ENCODE data around the gene SEC61B. TPM values are rescaled to one million over a fixed set of nuclear protein-coding genes. Genes with fewer than 3 reads are reported as not detected.

SEC61B gene
- total RNA-seq, 1 experiment from 2014 or later: 125 TPM

GRCh38 chr9:99213197-99213596 is 8.9 kb upstream of the SEC61B start:
- Histone ChIP-seq H3K27me3 (ENCODE audit: insufficient read depth, low read length) (no peaks in the 10 kb centered on the region), H3K9me2 (ENCODE audit: insufficient read depth) (no peaks in the 10 kb centered on the region), H4K20me1 (ENCODE audit: insufficient read depth) (no peaks in the 10 kb centered on the region), H2AFZ (ENCODE audit: low read depth, low read length, poor library complexity, severe bottlenecking) (no peak overlapping the region), H3K79me2 (ENCODE audit: insufficient read depth, low read length) (peaks cover 16% of the 10 kb centered on the region), H3K4me3 (replicated peaks in 1 of 2; ENCODE audit: low read depth in 1 of 2, low read length in 2 of 2) (no peak overlapping the region), H3K9me3 (ENCODE audit: control insufficient read depth in 1 of 2, insufficient read depth in 1 of 2, low read depth in 1 of 2, low read length in 2 of 2) (no peaks in the 10 kb centered on the region), H3K4me2 (ENCODE audit: low read length) (no peak overlapping the region), H3K27ac (ENCODE audit: low read depth, low read length) (no peak overlapping the region), H3K9ac (ENCODE audit: low read length) (no peak overlapping the region), H3K4me1 (ENCODE audit: control insufficient read depth in 1 of 2, insufficient read depth in 2 of 2, low read length in 2 of 2) (no peaks in the 10 kb centered on the region), H3K36me3 (ENCODE audit: control insufficient read depth in 1 of 2, insufficient read depth in 2 of 2, low read length in 2 of 2) (peaks cover 3 to 15% of the 10 kb centered on the region in 2 experiments; a peak in 3 of 4 replicates)
- RAD21 ChIA-PET (ENCODE audit: low non-redundant PET in 1 of 2, low total read pairs in 2 of 2, uncharacterized antibody in 2 of 2, unreplicated experiment in 2 of 2): no interaction called here
- no TSS peak for BruUV-seq (replicated peaks)
- DNase-seq (ENCODE audit: low read depth, low spot score) (no peak), ATAC-seq (no peak)
- intact Hi-C loops (cut with micrococcal nuclease): no loop called here
- TF ChIP-seq JUND (IDR thresholded peaks at IDR 0.05) (no peak), ELF1 (IDR thresholded peaks at IDR 0.05; ENCODE audit: borderline replicate concordance, low read depth) (no peak)
- CTCF ChIA-PET: no interaction called here
- POLR2A ChIA-PET: no interaction called here

DNA sequence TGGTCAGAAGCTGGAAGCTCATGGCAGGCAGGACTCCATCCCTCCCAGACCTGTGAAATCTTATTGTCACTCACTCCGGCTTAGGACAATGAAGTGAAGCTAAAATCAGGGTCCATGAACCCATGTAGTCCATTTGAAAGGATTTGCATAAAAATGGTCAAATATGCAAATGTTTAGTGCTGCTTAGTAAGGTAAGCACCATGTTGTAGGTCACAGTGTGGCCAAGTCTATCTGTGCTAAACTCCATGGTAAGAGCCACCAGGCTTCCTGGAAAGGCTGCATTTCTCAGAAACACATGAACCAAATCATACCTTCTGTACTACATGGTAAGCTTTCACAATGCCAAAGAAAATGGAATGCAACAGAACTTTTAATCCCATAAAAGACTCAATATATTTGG is 6.0 kb upstream of the SEC61B start:
- no peak for ATAC-seq
- no peak for TF ChIP-seq SRF (IDR thresholded peaks at IDR 0.05; ENCODE audit: low read depth)
- no peak for TF ChIP-seq ZNF274 (IDR thresholded peaks at IDR 0.05; ENCODE audit: low read depth, low read length)
- TF ChIP-seq TCF7L2 (IDR thresholded peaks at IDR 0.05; ENCODE audit: borderline replicate concordance, extremely low read depth, insufficient read depth, insufficient read length): no peak
- no peak for TF ChIP-seq JUND (IDR thresholded peaks at IDR 0.05)
- TF ChIP-seq, protein P1, sequence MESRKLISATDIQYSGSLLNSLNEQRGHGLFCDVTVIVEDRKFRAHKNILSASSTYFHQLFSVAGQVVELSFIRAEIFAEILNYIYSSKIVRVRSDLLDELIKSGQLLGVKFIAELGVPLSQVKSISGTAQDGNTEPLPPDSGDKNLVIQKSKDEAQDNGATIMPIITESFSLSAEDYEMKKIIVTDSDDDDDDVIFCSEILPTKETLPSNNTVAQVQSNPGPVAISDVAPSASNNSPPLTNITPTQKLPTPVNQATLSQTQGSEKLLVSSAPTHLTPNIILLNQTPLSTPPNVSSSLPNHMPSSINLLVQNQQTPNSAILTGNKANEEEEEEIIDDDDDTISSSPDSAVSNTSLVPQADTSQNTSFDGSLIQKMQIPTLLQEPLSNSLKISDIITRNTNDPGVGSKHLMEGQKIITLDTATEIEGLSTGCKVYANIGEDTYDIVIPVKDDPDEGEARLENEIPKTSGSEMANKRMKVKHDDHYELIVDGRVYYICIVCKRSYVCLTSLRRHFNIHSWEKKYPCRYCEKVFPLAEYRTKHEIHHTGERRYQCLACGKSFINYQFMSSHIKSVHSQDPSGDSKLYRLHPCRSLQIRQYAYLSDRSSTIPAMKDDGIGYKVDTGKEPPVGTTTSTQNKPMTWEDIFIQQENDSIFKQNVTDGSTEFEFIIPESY (IDR thresholded peaks at IDR 0.05; ENCODE audit: extremely low read depth, insufficient replicate concordance, low read length): no peak
- no peak for TF ChIP-seq POLR2AphosphoS5 (IDR thresholded peaks at IDR 0.05; ENCODE audit: low read depth, low read length)
- TF ChIP-seq ELF1 (IDR thresholded peaks at IDR 0.05; ENCODE audit: borderline replicate concordance, low read depth): no peak
- no peak for TF ChIP-seq MAX (IDR thresholded peaks at IDR 0.05)
- TF ChIP-seq SP1 (IDR thresholded peaks at IDR 0.05; ENCODE audit: low read depth): no peak
- no peak for TF ChIP-seq EGR1 (IDR thresholded peaks at IDR 0.05; ENCODE audit: low read depth)
- TF ChIP-seq SIN3A (IDR thresholded peaks at IDR 0.05; ENCODE audit: low read depth): no peak
- TF ChIP-seq ZFX (IDR thresholded peaks at IDR 0.05): no peak
- no peak for TF ChIP-seq EZH2 (IDR thresholded peaks at IDR 0.05)
- no peak for TF ChIP-seq CEBPB (IDR thresholded peaks at IDR 0.05; ENCODE audit: low read depth)
- Histone ChIP-seq H3K9ac (ENCODE audit: low read length) (no peak overlapping the region), H3K9me3 (ENCODE audit: control insufficient read depth in 1 of 2, insufficient read depth in 1 of 2, low read depth in 1 of 2, low read length in 2 of 2) (no peaks in the 10 kb centered on the region), H3K27ac (ENCODE audit: low read depth, low read length) (no peak overlapping the region), H3K4me1 (ENCODE audit: control insufficient read depth in 1 of 2, insufficient read depth in 2 of 2, low read length in 2 of 2) (peaks cover 6 to 11% of the 10 kb centered on the region in 2 experiments; a peak in 3 of 4 replicates), H3K9me2 (ENCODE audit: insufficient read depth) (no peaks in the 10 kb centered on the region), H4K20me1 (ENCODE audit: insufficient read depth) (no peaks in the 10 kb centered on the region; the same call in 1 of the 2 replicates), H3K4me3 (replicated peaks in 1 of 2; ENCODE audit: low read depth in 1 of 2, low read length in 2 of 2) (no peak overlapping the region), H3K79me2 (ENCODE audit: insufficient read depth, low read length) (peaks cover 45% of the 10 kb centered on the region), H2AFZ (ENCODE audit: low read depth, low read length, poor library complexity, severe bottlenecking) (no peak overlapping the region), H3K36me3 (ENCODE audit: control insufficient read depth in 1 of 2, insufficient read depth in 2 of 2, low read length in 2 of 2) (peaks cover 6 to 15% of the 10 kb centered on the region in 2 experiments; a peak in 3 of 4 replicates), H3K4me2 (ENCODE audit: low read length) (no peak overlapping the region), H3K27me3 (ENCODE audit: insufficient read depth, low read length) (no peaks in the 10 kb centered on the region)
- CTCF ChIA-PET: no interaction called here
- BruUV-seq (replicated peaks): no TSS peak
- DNase-seq (ENCODE audit: low read depth, low spot score): no peak
- intact Hi-C loops (cut with micrococcal nuclease): no loop called here
- RAD21 ChIA-PET (ENCODE audit: low non-redundant PET in 1 of 2, low total read pairs in 2 of 2, uncharacterized antibody in 2 of 2, unreplicated experiment in 2 of 2): no interaction called here
- POLR2A ChIA-PET: no interaction called here
